GM21717 (cell line): ENCODE measurements around the gene CCSER1.
"Not testable (repeated sequence)": the region's sequence is repeated elsewhere in the genome, so short reads cannot be mapped to it uniquely, and the experiment has no call there.

Experiments
- ATAC-seq: cut with Tn5 transposase; IDR thresholded peaks from one replicate; pipeline ENCODE4 v1.9.1; 2021; ENCODE audit warnings: mild to moderate bottlenecking, moderate library complexity; ENCODE audit not compliant: unreplicated experiment

The CCSER1 gene

DNA sequence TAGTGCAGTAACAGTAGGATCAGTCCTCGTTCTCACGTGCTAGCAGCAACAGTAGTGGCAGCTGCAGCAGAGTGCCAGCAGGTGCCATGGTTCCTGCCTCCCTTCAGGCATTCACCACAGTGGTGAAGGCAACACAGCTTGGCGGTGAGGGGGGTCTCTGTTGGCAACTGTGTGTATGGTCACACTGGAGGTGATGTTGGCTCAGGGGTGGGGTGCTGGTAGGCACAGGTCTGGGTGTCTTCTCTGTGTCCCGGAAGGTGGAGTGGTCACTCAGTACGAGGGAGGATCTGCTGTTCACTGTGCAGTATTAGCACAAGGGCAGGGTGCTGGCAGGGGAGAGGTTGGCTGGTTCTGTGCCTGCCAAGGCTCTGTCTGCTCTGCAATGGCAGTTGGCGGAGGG, 671.8 kb downstream of the CCSER1 start:
- no peak for ATAC-seq

GRCh38 chr4:90799895-90800294, 672.7 kb downstream of the CCSER1 start:
- ATAC-seq, result no peak

- ATAC-seq, result no peak
Measured at GRCh38 chr4:90815569-90815968, 688.4 kb downstream of the CCSER1 start.

GRCh38 chr4:90816754-90817153, 689.6 kb downstream of the CCSER1 start:
- no peak for ATAC-seq

- ATAC-seq, result peak; percentile 62
Measured at GRCh38 chr4:90824266-90825150, 697.3 kb downstream of the CCSER1 start.

- ATAC-seq, result no peak
Measured at GRCh38 chr4:90825849-90826248, 698.7 kb downstream of the CCSER1 start.

DNA sequence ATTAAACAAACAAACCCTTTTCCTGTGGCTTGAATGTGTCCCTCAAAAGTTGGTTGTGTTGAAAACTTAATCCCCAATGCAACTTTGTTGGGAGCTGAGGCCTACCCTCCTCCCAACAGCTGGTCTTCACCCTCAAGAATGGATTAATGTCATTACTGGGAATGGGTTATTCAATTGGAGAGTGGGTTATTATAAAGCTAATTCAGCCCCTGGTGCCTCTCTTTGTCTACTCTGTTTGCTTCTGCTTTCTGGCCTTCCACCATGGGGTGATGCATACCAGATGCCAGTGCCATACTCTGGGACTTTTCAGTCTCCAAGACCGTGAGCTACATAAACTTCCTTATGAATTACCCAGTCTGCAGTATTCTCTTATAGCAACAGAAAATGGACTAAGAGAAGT, 706.5 kb downstream of the CCSER1 start:
- ATAC-seq, result no peak

- no peak for ATAC-seq
Measured at GRCh38 chr4:90837241-90837640, 710.0 kb downstream of the CCSER1 start.

DNA sequence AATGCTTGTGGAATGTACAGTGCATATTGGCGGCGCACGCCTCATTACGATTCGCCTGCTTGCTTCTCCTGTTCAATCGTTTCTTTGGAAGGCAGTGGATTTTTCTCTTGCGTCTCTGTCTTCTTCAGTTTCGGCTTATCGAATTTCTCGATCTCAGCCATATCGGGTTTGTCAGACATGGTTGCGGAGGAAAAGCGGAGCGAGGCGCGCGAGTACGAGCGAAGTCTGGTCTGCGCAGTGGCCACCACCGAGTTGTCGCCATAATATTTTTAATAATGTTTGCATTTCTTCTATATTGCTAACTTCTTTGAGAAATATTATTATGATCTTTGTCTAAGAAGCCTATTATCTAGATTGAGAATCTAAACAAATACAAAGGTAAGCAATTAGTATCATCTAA, 711.7 kb downstream of the CCSER1 start:
- ATAC-seq, result not testable (repeated sequence)

DNA sequence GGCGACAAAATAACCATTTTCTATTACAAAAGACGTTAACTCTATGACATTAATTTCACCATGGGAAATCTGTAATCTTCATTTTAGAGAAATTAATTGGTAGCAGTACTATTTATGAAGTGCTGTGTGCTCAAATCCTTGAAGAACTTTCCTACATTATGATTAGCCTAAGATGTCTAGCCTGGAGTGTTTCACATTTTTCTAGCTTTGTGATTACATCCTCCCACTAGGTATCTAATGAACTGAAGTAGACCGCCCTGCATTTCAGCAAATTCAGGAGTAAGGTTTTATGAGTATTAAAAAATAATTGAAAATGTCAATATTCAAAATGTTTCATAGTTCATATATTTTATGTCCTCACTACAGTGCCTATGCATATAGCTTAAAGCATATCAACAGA, 713.1 kb downstream of the CCSER1 start:
- ATAC-seq, result no peak

GRCh38 chr4:90840828-90841227, 713.6 kb downstream of the CCSER1 start:
- no peak for ATAC-seq

GRCh38 chr4:90841676-90842075, 714.5 kb downstream of the CCSER1 start:
- no peak for ATAC-seq

- ATAC-seq, result peak; percentile 97
Measured at GRCh38 chr4:90842960-90843359, 715.8 kb downstream of the CCSER1 start.

- no peak for ATAC-seq
Measured at GRCh38 chr4:90844241-90844640, 717.0 kb downstream of the CCSER1 start.

GRCh38 chr4:90845777-90846176, 718.6 kb downstream of the CCSER1 start:
- ATAC-seq, result no peak

GRCh38 chr4:90852237-90852636, 725.0 kb downstream of the CCSER1 start:
- no peak for ATAC-seq

- no peak for ATAC-seq
Measured at GRCh38 chr4:90855111-90855510, 727.9 kb downstream of the CCSER1 start.

GRCh38 chr4:90857081-90857820, 730.1 kb downstream of the CCSER1 start:
- ATAC-seq, result no peak

- ATAC-seq, result no peak
Measured at GRCh38 chr4:90875791-90876190, 748.6 kb downstream of the CCSER1 start.

- ATAC-seq, result no peak
Measured at GRCh38 chr4:90876296-90876695, 749.1 kb downstream of the CCSER1 start.

DNA sequence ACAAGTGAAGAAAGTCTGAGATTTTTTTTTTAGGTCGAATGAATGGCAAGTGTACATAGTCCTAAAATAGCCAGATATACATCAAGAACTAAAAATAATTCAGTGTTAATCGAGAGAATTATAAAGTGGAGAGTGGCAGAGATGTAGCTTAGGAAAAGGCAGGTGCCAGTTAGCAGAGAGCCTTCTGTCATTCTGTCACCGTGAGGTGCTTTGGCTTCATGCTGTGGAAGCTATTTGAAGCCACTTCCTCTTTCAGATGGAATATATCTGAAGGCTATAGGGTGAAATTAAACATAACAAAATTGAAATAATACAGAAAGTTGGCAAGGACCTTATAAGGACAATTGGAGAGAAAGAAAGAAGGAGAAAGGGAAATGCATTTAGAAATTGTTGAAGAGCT, 756.3 kb downstream of the CCSER1 start:
- no peak for ATAC-seq

- ATAC-seq, result no peak
Measured at GRCh38 chr4:90888571-90888970, 761.4 kb downstream of the CCSER1 start.
